HG03103 (cell line): ENCODE results near the gene MST1.

Source experiments
- ATAC-seq: cut with Tn5 transposase; IDR thresholded peaks from one replicate; pipeline ENCODE4 v1.9.1; 2021; ENCODE audit warnings: low read depth; ENCODE audit not compliant: unreplicated experiment

Gene MST1

DNA sequence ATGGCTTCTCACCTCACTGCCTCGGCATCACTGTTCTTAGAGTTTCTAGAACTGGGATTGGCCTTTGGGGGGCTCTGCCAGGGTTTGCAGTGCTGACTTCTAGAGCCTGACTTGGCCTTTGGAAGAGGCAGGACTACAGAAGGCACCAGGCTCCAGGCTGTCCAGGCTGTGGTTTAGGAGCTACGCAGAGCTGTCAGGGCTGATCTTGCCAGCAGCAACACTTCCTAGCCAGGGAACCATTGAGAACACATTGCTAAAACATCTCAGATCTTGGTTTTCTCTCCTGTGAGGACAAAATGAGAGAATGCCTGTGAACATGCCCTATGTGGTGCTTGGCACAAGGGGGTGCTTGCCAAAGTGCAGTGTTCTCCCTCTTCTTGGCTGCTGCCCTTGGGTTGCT lies 49.7 kb downstream of the MST1 start:
- ATAC-seq, result no peak

DNA sequence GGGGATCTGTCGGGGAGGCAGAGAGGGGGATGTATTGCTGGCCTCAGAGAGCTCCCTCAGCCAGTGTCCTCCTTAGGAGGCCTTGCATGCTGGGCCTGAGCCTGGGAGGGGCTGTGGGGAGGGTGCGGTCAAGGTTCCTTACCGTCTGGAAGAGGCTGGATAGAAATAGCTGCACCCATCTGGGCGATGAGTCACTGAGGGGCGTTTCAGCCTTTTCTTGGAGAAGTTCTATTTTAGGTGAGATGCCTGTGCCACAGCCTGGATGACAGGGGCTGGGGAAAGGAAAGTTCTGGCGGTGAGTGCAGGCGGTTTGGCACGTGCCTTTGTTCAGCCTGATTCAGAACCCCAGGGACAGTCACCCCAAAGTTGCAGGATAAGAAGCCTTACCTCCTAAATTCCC lies 50.8 kb downstream of the MST1 start:
- ATAC-seq, result no peak

DNA sequence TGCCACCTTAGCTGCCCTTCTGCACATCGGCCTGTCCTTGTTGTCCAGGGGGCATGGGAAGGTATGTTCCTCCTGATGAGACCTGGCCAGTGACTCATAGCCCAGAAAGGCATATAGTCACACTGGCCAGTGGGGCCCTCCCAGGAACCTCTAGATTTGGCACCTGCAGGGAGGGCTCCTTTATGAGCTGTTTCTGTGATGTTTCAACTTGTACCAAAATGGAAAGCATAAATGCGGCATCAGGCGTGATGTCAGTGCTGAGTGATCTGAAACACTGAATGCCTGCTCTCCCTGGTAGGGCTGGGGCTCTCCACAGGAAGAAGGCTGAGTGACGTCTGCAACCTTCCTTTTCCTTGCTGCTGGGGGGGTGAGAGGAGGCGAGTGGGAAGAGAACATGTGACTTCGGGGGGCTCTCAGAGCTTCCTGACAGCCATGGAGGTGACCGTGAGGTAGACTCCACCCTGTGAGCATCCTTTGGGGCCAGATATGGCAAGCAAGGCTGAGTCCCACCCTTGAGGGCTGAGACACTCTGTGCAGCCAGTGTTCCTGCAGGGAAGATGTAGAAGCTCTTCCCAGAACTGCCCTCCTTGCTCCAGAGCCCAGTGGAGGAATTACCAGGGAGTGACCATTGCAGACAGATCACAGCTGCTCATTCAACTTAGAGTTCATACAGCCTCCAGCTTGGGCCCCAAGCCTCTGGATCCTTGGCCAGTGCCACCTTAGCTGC lies 52.2 kb downstream of the MST1 start:
- ATAC-seq, result no peak

DNA sequence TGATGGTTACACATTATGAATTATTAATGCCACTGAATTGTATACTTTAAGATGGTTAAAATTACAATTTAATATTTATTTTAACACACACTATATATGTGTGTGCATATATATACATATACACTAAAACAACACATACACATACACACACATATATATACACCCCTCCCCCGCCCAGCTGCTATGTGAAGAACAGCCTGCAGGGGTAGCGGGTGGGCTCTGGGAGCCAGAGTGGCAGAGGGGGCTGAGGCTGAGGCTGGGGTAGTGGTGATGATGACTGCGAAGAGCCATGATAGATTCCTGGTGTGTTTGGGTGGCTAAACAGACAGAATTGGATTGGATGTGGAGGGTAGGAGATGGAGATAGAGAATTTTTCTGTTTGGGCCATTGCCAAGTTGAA lies 54.5 kb downstream of the MST1 start:
- no peak for ATAC-seq
